Gastrocnemius medialis (tissue), 4 donors: ENCODE results near the gene SCMH1.

ENCODE experiments used
- CTCF ChIP-seq, 5 experiments: fragments of 450-650 bp in 3 of 5; fragments of 200-600 bp in 2 of 5; sonication (generic) in 2 of 5; IDR thresholded peaks in 4 of 5; conservative IDR thresholded peaks in 1 of 5; 1 replicate in 4 of 5; 2 replicates in 1 of 5; pipeline ENCODE4 v1.5.1; 2016 to 2019; ENCODE audit warnings: antibody characterized with exemption in 5 of 5, mild to moderate bottlenecking in 3 of 5, moderate library complexity in 3 of 5
- POLR2A ChIP-seq, 2 donors: fragments of 450-650 bp; IDR thresholded peaks; one replicate each; pipeline ENCODE4 v1.6.1; 2017; ENCODE audit warnings: antibody characterized with exemption in 2 of 2, mild to moderate bottlenecking in 2 of 2, moderate library complexity in 2 of 2

GRCh38 chr1:40988280-40988679 is 253.8 kb downstream of the SCMH1 start:
- TF ChIP-seq CTCF (IDR thresholded peaks at IDR 0.05 in 4 of 5, conservative IDR thresholded peaks at IDR 0.05 in 1 of 5) (no peak), POLR2A (IDR thresholded peaks at IDR 0.05) (no peak)
